Rectal smooth muscle tissue (tissue), 1 donor: ENCODE results near the gene TOR1AIP2.

Experiments used
- H3K27ac ChIP-seq: one replicate; pipeline ENCODE4 v1.7.0; 2013; ENCODE audit warnings: low read depth, low read length, inconsistent platforms
- H3K27me3 ChIP-seq: one replicate; pipeline ENCODE4 v1.7.0; 2013; ENCODE audit warnings: low read length; ENCODE audit not compliant: control insufficient read depth, insufficient read depth
- H3K36me3 ChIP-seq: one replicate; pipeline ENCODE4 v1.7.0; 2013; ENCODE audit warnings: low read length; ENCODE audit not compliant: control insufficient read depth, insufficient read depth
- H3K4me1 ChIP-seq: one replicate; pipeline ENCODE4 v1.7.0; 2013; ENCODE audit warnings: low read length; ENCODE audit not compliant: control insufficient read depth, insufficient read depth
- H3K4me3 ChIP-seq: one replicate; pipeline ENCODE4 v1.7.0; 2013; ENCODE audit warnings: low read length
- H3K9ac ChIP-seq: one replicate; pipeline ENCODE4 v1.7.0; 2013; ENCODE audit warnings: low read length

TOR1AIP2 gene

GRCh38 chr1:179831852-179832699 is 45.5 kb downstream of the TOR1AIP2 start:
- Histone ChIP-seq H3K36me3 (no peaks in the 10 kb centered on the region), H3K4me1 (no peaks in the 10 kb centered on the region), H3K4me3 (no peak overlapping the region), H3K27ac (no peak overlapping the region), H3K27me3 (no peaks in the 10 kb centered on the region), H3K9ac (no peak overlapping the region)

GRCh38 chr1:179831225-179831624 is 46.4 kb downstream of the TOR1AIP2 start:
- Histone ChIP-seq H3K27ac (no peak overlapping the region), H3K36me3 (no peaks in the 10 kb centered on the region), H3K9ac (no peak overlapping the region), H3K4me1 (no peaks in the 10 kb centered on the region), H3K4me3 (no peak overlapping the region), H3K27me3 (no peaks in the 10 kb centered on the region)

- H3K27me3 ChIP-seq: no peaks in the 10 kb centered on the region
- H3K4me1 ChIP-seq: no peaks in the 10 kb centered on the region
- H3K4me3 ChIP-seq: no peak overlapping the region
- no peak overlapping the region for H3K9ac ChIP-seq
- H3K36me3 ChIP-seq: no peaks in the 10 kb centered on the region
- no peak overlapping the region for H3K27ac ChIP-seq
Measured at GRCh38 chr1:179828554-179829110, 49.0 kb downstream of the TOR1AIP2 start.

- Histone ChIP-seq H3K4me3 (no peak overlapping the region), H3K4me1 (no peaks in the 10 kb centered on the region), H3K27me3 (no peaks in the 10 kb centered on the region), H3K27ac (no peak overlapping the region), H3K36me3 (no peaks in the 10 kb centered on the region), H3K9ac (no peak overlapping the region)
Measured at GRCh38 chr1:179826626-179827280, 50.9 kb downstream of the TOR1AIP2 start.

- Histone ChIP-seq H3K27ac (no peak overlapping the region), H3K27me3 (no peaks in the 10 kb centered on the region), H3K4me1 (no peaks in the 10 kb centered on the region), H3K36me3 (no peaks in the 10 kb centered on the region), H3K9ac (no peak overlapping the region), H3K4me3 (no peak overlapping the region)
Measured at GRCh38 chr1:179825798-179826460, 51.7 kb downstream of the TOR1AIP2 start.

- Histone ChIP-seq H3K36me3 (no peaks in the 10 kb centered on the region), H3K27ac (no peak overlapping the region), H3K4me3 (no peak overlapping the region), H3K4me1 (no peaks in the 10 kb centered on the region), H3K27me3 (no peaks in the 10 kb centered on the region), H3K9ac (no peak overlapping the region)
Measured at GRCh38 chr1:179825206-179825605, 52.4 kb downstream of the TOR1AIP2 start.

GRCh38 chr1:179824265-179824664 is 53.3 kb downstream of the TOR1AIP2 start:
- Histone ChIP-seq H3K36me3 (no peaks in the 10 kb centered on the region), H3K9ac (no peak overlapping the region), H3K27ac (no peak overlapping the region), H3K27me3 (no peaks in the 10 kb centered on the region), H3K4me1 (no peaks in the 10 kb centered on the region), H3K4me3 (no peak overlapping the region)

GRCh38 chr1:179823693-179824092 is 53.9 kb downstream of the TOR1AIP2 start:
- Histone ChIP-seq H3K36me3 (no peaks in the 10 kb centered on the region), H3K27me3 (no peaks in the 10 kb centered on the region), H3K9ac (no peak overlapping the region), H3K27ac (no peak overlapping the region), H3K4me1 (no peaks in the 10 kb centered on the region), H3K4me3 (no peak overlapping the region)

GRCh38 chr1:179822065-179822464 is 55.5 kb downstream of the TOR1AIP2 start:
- H3K4me3 ChIP-seq: no peak overlapping the region
- no peaks in the 10 kb centered on the region for H3K27me3 ChIP-seq
- no peak overlapping the region for H3K27ac ChIP-seq
- H3K4me1 ChIP-seq: no peaks in the 10 kb centered on the region
- H3K36me3 ChIP-seq: no peaks in the 10 kb centered on the region
- H3K9ac ChIP-seq: no peak overlapping the region

GRCh38 chr1:179821524-179821923 is 56.1 kb downstream of the TOR1AIP2 start:
- no peaks in the 10 kb centered on the region for H3K4me1 ChIP-seq
- H3K4me3 ChIP-seq: no peak overlapping the region

GRCh38 chr1:179820226-179820970 is 57.2 kb downstream of the TOR1AIP2 start:
- H3K4me3 ChIP-seq: no peak overlapping the region
- H3K27ac ChIP-seq: no peak overlapping the region

More at GRCh38 chr1:179821524-179821923, 56.1 kb downstream of the TOR1AIP2 start:
- no peak overlapping the region for H3K27ac ChIP-seq
- no peaks in the 10 kb centered on the region for H3K36me3 ChIP-seq
- no peaks in the 10 kb centered on the region for H3K27me3 ChIP-seq
- no peak overlapping the region for H3K9ac ChIP-seq

GRCh38 chr1:179818743-179819173 is 58.8 kb downstream of the TOR1AIP2 start:
- H3K27ac ChIP-seq: no peak overlapping the region
- H3K4me3 ChIP-seq: no peak overlapping the region
- no peaks in the 10 kb centered on the region for H3K27me3 ChIP-seq
- H3K36me3 ChIP-seq: no peaks in the 10 kb centered on the region
- H3K4me1 ChIP-seq: no peaks in the 10 kb centered on the region
- H3K9ac ChIP-seq: no peak overlapping the region

More at GRCh38 chr1:179820226-179820970, 57.2 kb downstream of the TOR1AIP2 start:
- Histone ChIP-seq H3K36me3 (no peaks in the 10 kb centered on the region), H3K27me3 (no peaks in the 10 kb centered on the region), H3K9ac (no peak overlapping the region), H3K4me1 (no peaks in the 10 kb centered on the region)
